ENCODE data around the gene HIVEP2. TPM values are rescaled to one million over a fixed set of nuclear protein-coding genes. Genes with fewer than 3 reads are reported as not detected.

The HIVEP2 gene
- total and polyA plus RNA-seq, 10 donors = 2.5 to 41.3 (median 30.3) TPM

- H3K4me1 ChIP-seq = peaks cover 0 to 32% (median 17%) of the 10 kb centered on the region in 6 donors
- H3K36me3 ChIP-seq = no peaks in the 10 kb centered on the region
- WGBS, 5 donors = 33 to 42% (median 34%) methylated on average over 4 of the region's 4 CpGs
- DNase-seq = no peak
- intact Hi-C loops (cut with DNase I; ENCODE audit: low total_unique reads) = no loop called here
- no peaks in the 10 kb centered on the region for H3K27me3 ChIP-seq (replicated peaks in 1 of 7)
- peaks cover 0 to 3% (median 0%) of the 10 kb centered on the region in 8 donors for H3K9me3 ChIP-seq
- TF ChIP-seq POLR2AphosphoS5 (IDR thresholded peaks at IDR 0.05) (no peak), POLR2A (IDR thresholded peaks at IDR 0.05) (no peak)
- peak overlapping the region in 4 of 8 donors; percentile 27 to 64 (median 50) for H3K27ac ChIP-seq
- H3K4me3 ChIP-seq = no peak overlapping the region
Observed at GRCh38 chr6:142729618-142730017, 215.4 kb downstream of the HIVEP2 start.

- no peak for DNase-seq
- WGBS, 5 donors = 5 to 9% (median 9%) methylated on average over 6 of the region's 6 CpGs
- H3K4me3 ChIP-seq = peak overlapping the region in 1 of 8 donors; percentile 42
- no peaks in the 10 kb centered on the region for H3K36me3 ChIP-seq
- H3K27ac ChIP-seq = peak overlapping the region in 5 of 8 donors; percentile 27 to 64 (median 57)
- TF ChIP-seq, protein P1, sequence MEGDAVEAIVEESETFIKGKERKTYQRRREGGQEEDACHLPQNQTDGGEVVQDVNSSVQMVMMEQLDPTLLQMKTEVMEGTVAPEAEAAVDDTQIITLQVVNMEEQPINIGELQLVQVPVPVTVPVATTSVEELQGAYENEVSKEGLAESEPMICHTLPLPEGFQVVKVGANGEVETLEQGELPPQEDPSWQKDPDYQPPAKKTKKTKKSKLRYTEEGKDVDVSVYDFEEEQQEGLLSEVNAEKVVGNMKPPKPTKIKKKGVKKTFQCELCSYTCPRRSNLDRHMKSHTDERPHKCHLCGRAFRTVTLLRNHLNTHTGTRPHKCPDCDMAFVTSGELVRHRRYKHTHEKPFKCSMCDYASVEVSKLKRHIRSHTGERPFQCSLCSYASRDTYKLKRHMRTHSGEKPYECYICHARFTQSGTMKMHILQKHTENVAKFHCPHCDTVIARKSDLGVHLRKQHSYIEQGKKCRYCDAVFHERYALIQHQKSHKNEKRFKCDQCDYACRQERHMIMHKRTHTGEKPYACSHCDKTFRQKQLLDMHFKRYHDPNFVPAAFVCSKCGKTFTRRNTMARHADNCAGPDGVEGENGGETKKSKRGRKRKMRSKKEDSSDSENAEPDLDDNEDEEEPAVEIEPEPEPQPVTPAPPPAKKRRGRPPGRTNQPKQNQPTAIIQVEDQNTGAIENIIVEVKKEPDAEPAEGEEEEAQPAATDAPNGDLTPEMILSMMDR (IDR thresholded peaks at IDR 0.05 in 8 of 11, conservative IDR thresholded peaks at IDR 0.05 in 3 of 11) = peak in 1 of 11 experiments; percentile 5
- TF ChIP-seq POLR2A (IDR thresholded peaks at IDR 0.05) = no peak
- TF ChIP-seq POLR2AphosphoS5 (IDR thresholded peaks at IDR 0.05) = peak in 1 of 3 donors; percentile 35
- peaks cover 0 to 32% (median 17%) of the 10 kb centered on the region in 6 donors for H3K4me1 ChIP-seq
- intact Hi-C loops (cut with DNase I; ENCODE audit: low total_unique reads) = no loop called here
- peaks cover 0 to 3% (median 0%) of the 10 kb centered on the region in 8 donors for H3K9me3 ChIP-seq
- no peaks in the 10 kb centered on the region for H3K27me3 ChIP-seq (replicated peaks in 1 of 7)
Observed at GRCh38 chr6:142728910-142729481, 216.0 kb downstream of the HIVEP2 start.

- Histone ChIP-seq H3K4me3 (peak overlapping the region in 1 of 8 donors; percentile 42), H3K9me3 (peaks cover 0 to 3% (median 0%) of the 10 kb centered on the region in 8 donors), H3K27me3 (replicated peaks in 1 of 7) (no peaks in the 10 kb centered on the region), H3K27ac (peak overlapping the region in 5 of 8 donors; percentile 27 to 64 (median 57)), H3K4me1 (peaks cover 0 to 36% (median 19%) of the 10 kb centered on the region in 6 donors), H3K36me3 (no peaks in the 10 kb centered on the region)
- intact Hi-C loops (cut with DNase I; ENCODE audit: low total_unique reads) = no loop called here
- TF ChIP-seq POLR2AphosphoS5 (IDR thresholded peaks at IDR 0.05) (no peak), POLR2A (IDR thresholded peaks at IDR 0.05) (no peak)
- TF ChIP-seq, protein P1 (IDR thresholded peaks at IDR 0.05 in 8 of 11, conservative IDR thresholded peaks at IDR 0.05 in 3 of 11) = no peak
- WGBS, 5 donors = 52 to 59% (median 56%) methylated on average over 2 of the region's 2 CpGs
- no peak for DNase-seq
Observed at GRCh38 chr6:142728364-142728763, 216.6 kb downstream of the HIVEP2 start.

GRCh38 chr6:142726616-142727015 lies 218.4 kb downstream of the HIVEP2 start:
- no peak overlapping the region for H3K4me3 ChIP-seq
- no peaks in the 10 kb centered on the region for H3K27me3 ChIP-seq (replicated peaks in 1 of 7)
- no peak for DNase-seq
- H3K4me1 ChIP-seq = peaks cover 1 to 54% (median 30%) of the 10 kb centered on the region in 6 donors
- 88 to 94% (median 93%) methylated on average over 6 of the region's 6 CpGs for WGBS, 5 donors
- TF ChIP-seq, protein P1 (IDR thresholded peaks at IDR 0.05 in 8 of 11, conservative IDR thresholded peaks at IDR 0.05 in 3 of 11) = no peak
- TF ChIP-seq POLR2A (IDR thresholded peaks at IDR 0.05) = no peak
- H3K27ac ChIP-seq = no peak overlapping the region
- intact Hi-C loops (cut with DNase I; ENCODE audit: low total_unique reads) = no loop called here
- H3K36me3 ChIP-seq = no peaks in the 10 kb centered on the region
- H3K9me3 ChIP-seq = no peaks in the 10 kb centered on the region
